ENCODE measurements around the gene SPPL2A.
"Not testable (repeated sequence)": the region's sequence is repeated elsewhere in the genome, so short reads cannot be mapped to it uniquely, and the experiment has no call there.

SPPL2A gene

DNA sequence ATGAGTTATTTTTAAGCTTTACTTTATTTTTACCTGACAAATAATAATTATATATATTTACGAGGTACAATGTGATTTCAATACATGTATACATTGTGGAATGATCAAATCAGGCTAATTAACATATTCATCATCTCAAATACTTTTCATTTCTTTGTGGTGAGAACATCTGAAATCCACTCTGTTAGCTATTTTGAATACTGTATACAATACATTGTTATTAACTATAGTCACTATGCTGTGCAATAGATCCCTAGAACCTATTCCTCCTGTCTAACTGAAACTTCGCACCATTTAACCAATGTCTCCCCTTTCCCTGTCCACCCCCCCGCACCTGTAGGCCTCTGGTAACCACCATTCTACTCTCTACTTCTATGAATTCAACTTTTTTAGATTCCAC is 7.9 kb upstream of the SPPL2A start:
- DNase-seq (ENCODE audit: low spot score): no peak

DNA sequence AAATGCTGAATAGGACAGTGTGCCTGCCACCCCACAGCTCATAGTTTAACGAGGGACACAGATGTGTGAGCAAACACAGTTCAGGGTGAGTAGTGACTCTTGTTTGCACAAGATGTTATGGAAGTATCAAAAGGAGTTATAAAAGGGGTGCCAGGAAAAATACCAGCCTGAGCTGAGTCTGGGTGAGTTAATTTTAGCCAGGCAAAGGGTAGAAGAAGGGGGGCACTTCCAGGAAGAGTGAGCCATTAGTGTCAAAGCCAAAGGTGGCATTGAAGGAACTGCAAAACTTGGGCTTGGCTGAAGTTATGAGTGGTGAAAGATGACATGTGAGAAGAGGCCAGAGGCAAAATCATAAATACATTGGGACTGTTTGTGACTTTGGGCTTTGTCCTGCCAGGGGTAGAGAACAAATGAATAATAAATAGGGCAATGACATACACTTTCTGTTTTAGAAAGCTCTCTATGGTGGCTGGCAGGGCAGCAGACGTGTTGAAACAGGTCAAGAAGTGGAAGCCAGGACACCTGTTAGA is 1.9 kb upstream of the SPPL2A start:
- no peak for DNase-seq (ENCODE audit: low spot score)

DNA sequence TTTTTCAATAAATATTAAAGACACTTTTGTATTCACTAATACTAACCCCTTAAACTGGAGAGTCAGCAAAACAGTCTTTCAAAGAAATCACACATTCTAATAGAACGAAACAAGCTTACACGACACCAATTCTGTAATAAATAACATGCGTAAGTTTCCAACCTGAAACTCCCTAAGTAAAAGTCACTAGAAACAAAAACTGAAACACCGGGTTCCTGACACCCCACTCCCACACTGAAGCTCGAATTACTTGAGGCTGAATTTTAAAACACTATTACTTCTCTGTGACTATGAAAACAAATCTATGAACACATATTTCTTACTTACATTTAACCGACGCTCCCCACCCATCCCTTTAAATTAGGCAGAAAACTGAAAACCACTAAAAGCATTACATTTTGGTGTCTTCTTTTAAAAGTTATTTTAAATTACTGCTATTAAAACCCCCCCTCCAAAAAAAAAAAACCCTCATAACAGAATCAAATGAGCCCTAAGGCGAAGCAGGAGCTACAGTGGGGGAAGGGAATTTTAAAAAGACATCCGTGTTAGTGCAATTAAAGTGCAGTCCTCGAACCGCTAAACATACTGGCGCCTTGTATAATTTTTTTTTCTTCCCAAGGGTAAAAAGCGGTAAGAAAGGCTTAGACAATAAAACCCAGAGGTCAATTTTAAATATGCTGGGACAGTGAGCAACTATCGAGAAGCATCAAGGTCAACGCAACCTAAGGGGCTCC is 878 bp downstream of the SPPL2A start:
- DNase-seq (ENCODE audit: low spot score): peak; percentile 3

DNA sequence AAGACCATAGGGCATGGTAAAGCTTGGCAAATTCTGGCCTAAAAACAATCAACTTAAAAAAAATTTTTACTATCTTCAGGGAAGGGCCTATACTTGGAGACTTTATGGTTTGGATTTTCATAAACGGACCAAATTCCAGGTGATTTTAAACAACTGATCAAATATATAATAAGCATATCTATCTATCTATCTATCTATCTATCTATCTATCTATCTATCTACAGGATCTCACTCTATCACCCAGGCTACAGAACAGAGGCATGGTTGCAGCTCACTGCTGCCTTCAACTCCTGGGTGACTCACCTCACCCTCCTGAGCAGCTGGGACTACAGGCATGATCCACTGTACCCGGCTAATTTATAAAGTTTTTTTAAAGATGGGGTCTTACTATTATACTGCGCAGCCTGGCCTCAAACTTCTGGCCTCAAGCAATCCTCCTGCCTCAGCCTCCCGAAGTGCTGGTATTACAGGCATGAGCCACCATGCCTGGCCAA is 6.7 kb downstream of the SPPL2A start:
- DNase-seq (ENCODE audit: low spot score): no peak

DNA sequence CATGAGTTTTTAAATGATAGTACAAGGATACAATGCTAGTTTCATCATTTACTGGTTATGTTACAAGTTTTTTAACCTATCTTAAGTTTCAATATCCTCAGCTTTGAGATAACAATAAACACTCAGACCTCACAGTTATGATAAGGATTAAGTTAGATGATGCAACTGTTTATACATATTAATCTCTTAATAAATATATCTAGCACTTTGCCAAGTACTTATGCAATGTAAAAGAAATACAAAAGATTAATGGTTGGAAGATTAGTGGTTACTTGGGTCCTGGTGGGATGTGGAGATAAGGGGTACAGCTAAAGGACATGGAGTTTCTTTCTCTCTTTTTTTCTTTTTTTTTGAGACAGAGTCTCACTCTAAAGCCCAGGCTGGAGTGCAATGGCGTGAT is 12.0 kb downstream of the SPPL2A start:
- no peak for DNase-seq (ENCODE audit: low spot score)

- DNase-seq (ENCODE audit: low spot score): no peak
Measured at GRCh38 chr15:50751394-50751793, 14.1 kb downstream of the SPPL2A start.

DNA sequence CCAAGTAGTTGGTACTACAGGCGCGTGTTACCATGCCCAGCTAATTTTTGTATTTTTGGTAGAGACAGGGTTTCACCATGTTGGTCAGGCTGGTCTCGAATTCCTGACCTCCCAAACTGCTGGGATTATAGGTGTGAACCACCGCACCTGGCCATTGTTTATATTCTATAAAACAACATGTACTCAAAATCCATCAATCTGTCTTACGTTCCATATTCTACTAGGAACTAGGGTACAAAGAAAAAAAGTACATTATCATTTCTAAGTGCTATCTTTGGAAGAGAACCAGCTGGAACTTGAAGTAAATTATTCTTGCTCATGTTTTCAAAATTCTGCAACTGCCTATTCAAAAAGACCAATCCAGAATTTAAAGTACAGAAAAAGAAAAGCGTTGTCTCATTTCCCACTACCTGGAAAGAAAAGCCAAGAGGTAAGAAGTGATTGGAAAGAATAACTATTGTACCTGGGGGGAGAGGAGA is 15.2 kb downstream of the SPPL2A start:
- DNase-seq (ENCODE audit: low spot score): no peak

DNA sequence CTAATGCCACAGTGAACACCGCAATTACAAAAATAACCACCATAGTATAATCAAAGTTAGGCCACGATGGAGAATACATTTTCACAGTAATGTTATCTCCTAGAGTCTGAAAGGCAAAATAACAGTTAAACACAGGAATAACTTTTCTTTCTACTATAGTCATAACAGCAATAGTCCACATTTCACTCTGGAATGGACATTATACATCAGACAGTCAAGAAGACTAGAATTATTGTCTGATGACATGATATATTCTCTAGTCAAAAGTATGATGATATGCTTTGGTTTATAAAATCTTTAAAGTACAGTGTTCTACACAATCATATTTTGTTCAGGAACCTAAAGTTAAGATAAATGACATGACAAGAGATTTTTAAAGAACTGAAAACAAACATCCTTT is 18.0 kb downstream of the SPPL2A start:
- DNase-seq (ENCODE audit: low spot score): no peak

DNA sequence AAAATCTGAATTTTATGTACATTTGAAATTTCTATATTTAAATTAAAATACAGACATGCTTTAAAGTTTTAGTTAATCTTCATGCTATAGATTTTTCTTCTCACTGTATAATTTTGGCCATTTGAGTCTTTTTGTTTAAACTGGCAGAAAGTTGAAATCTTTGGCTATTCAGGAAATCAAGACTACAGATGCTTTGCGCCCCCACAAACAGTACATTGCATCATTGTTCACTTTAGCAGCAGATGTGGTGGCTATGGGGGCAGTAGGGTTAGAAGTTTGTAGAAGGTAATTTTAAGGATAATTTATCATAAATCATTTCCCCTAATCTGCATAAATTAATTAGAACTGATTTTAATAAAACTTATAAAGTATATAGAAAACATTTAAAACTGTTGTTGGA is 20.9 kb downstream of the SPPL2A start:
- DNase-seq (ENCODE audit: low spot score): no peak

GRCh38 chr15:50740955-50741354 is 24.6 kb downstream of the SPPL2A start:
- no peak for DNase-seq (ENCODE audit: low spot score)

DNA sequence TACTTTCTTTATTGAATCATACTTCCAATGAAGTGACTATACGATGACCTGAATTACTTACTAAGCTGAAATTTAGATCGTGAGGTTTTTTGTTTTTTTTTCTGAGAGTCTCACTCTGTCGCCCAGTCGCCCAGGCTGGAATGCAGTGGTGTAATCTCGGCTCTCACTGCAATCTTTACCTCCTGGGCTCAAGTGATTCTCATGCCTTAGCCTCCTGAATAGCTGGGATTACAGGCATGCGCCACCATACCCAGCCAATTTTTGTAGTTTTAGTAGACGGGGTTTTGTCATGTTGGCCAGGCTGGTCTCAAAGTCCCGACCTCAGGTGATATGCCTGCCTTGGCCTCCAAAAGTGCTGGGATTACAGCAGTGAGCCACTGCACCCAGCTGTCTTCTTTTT is 28.7 kb downstream of the SPPL2A start:
- DNase-seq (ENCODE audit: low spot score): no peak

GRCh38 chr15:50735156-50735555 is 30.4 kb downstream of the SPPL2A start:
- DNase-seq (ENCODE audit: low spot score): no peak

DNA sequence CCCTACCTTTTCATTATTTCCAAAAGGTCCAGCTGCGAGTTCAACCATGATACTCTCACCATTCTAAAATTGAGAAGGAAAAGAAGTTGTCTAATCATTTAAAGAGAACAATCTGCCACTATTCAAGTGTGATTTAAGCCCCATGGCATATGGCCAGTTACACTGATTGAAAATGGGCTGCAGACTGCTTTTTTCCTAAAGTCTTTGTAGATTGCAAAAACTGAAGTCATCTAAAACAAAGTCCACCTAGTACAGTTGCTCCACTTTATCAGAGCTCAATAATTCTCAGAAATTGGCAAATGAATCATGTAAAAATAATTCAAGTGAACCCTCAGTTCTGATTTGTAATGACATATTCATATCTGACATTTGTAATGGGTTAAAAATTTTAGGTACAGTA is 39.2 kb downstream of the SPPL2A start:
- no peak for DNase-seq (ENCODE audit: low spot score)

GRCh38 chr15:50718700-50719125 is 46.8 kb downstream of the SPPL2A start:
- no peak for DNase-seq (ENCODE audit: low spot score)

- DNase-seq (ENCODE audit: low spot score): no peak
Measured at GRCh38 chr15:50712018-50712417, 53.5 kb downstream of the SPPL2A start.

DNA sequence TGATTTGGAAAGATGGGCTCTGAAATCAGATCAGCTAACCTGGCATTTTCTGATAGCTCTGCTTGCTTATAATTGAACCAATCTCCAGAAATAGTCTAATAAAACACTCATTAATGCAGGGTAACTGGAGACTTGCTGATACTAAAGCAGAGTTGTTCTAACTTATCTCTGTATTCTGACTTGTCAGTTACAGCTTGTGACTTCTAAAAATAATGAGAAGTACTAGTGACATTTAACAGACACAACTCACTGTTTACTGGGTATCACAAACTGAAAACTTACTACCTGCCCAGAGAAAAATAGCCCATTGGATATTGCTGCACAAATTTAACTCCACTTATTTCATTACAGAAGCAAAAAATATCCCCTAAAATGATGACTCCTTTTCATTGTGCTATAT is 54.9 kb downstream of the SPPL2A start:
- no peak for DNase-seq (ENCODE audit: low spot score)

DNA sequence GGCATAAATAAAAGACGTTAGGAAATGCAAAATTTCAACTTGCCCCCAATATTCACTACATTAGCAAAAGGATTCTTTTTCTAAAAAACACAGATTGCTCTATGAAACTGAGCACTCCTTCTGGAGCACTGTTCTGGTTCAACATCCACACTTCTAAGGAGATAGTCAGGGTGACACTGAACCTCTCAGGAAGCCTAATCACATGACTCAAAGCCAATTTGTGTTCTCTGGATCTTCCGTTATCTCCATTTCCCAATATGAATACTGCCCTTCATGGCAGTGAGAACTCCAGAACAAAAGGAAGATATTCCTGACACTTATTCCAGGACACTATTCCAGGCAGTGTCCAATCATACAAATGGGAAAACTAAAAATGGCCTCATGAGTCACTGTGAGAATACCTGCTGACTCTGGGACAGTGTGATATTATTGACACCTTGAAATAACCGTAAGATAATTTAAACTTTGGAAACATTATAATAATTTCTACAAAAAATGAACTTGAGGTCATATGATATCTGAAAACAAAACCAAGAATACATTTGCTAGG is 57.6 kb downstream of the SPPL2A start:
- DNase-seq (ENCODE audit: low spot score): no peak

GRCh38 chr15:50702762-50703334 is 62.7 kb downstream of the SPPL2A start:
- no peak for DNase-seq (ENCODE audit: low spot score)

DNA sequence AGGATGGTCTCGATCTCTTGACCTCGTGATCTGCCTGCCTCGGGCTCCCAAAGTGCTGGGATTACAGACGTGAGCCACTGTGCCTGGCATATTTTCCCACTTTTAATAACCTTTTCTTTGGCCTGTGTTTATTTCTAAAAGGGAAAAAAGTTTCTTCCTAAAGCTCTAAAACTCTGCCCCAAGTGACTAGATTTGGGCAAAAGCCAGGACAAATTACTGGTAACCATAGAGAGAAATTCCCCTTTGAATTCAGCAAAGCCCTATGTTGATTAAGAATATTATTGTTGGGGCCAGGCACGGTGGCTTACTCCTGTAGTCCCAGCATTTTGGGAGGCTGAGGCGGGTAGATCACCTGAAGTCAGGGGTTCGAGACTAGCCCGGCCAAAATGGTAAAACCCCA is 67.4 kb downstream of the SPPL2A start:
- no peak for DNase-seq (ENCODE audit: low spot score)

GRCh38 chr15:50697109-50697797 is 68.3 kb downstream of the SPPL2A start:
- DNase-seq (ENCODE audit: low spot score): no peak

DNA sequence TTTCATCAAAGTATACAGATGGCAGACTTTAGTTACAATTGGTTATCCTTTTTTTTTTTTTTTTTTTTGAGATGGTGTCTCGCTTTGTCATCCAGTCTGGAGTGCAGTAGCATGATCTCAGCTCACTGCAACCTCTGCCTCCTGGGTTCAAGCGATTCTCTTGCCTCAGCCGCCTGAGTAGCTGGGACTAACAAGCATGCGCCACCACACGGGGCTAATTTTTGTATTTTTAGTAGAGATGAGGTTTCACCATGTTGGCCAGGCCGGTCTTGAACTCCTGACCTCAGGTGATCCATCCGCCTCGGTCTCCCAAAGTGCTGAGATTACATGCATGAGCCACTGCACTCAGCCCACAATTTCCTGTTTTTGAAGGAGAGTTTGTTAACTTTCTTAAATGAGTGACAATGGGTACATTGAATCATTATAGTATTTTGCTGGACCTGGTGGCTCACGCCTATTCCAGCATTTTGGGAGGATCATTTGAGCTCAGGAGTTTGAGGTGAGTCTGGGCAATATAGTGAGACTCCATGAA is 70.8 kb downstream of the SPPL2A start:
- DNase-seq (ENCODE audit: low spot score): not testable (repeated sequence)

- no peak for DNase-seq (ENCODE audit: low spot score)
Measured at GRCh38 chr15:50687302-50687902, 78.1 kb downstream of the SPPL2A start.

Data from CD4-positive, alpha-beta T cell treated with Interleukin-6 at 100 ng/mL for 8 hours (primary cell).